Activated B cell treated with CpG ODN at 0.5 μM for 24 hours (primary cell): ENCODE measurements around the gene ARHGDIG. TPM values are rescaled to one million over a fixed set of nuclear protein-coding genes. Genes with fewer than 3 reads are reported as not detected.

Experiments used
- ATAC-seq: fragments of 200-7000 bp; cut with Tn5 transposase; one replicate; pipeline ENCODE4 v1.10.0; 2021; ENCODE audit warnings: low read depth, mild to moderate bottlenecking, moderate library complexity
- CTCF ChIA-PET: fragments of 350-600 bp; sonication (Branson Sonifier 250); formaldehyde crosslinking; loops from one replicate; lab custom pipeline; 2021; ENCODE audit warnings: antibody characterized with exemption; lab: Charles Lee
- POLR2A ChIA-PET: fragments of 350-600 bp; sonication (Branson Sonifier 250); formaldehyde crosslinking; loops from one replicate; lab custom pipeline; 2021; ENCODE audit warnings: antibody characterized with exemption; lab: Charles Lee
- DNase-seq: peaks from one replicate; pipeline ENCODE4 v3.0.0; 2022
- H3K27ac Mint-ChIP-seq: one replicate; pipeline ENCODE4 v1.8.0; 2020; ENCODE audit warnings: mixed read lengths
- H3K27me3 Mint-ChIP-seq: one replicate; pipeline ENCODE4 v1.8.0; 2021; ENCODE audit warnings: mixed read lengths
- H3K36me3 Mint-ChIP-seq: one replicate; pipeline ENCODE4 v1.8.0; 2021; ENCODE audit warnings: low read depth, mixed read lengths
- H3K4me1 Mint-ChIP-seq: one replicate; pipeline ENCODE4 v1.8.0; 2021; ENCODE audit warnings: mixed read lengths
- H3K4me3 Mint-ChIP-seq: one replicate; pipeline ENCODE4 v1.8.0; 2020; ENCODE audit warnings: mild to moderate bottlenecking, mixed read lengths
- H3K9me3 Mint-ChIP-seq: one replicate; pipeline ENCODE4 v1.8.0; 2020; ENCODE audit warnings: mixed read lengths
- intact Hi-C: fragments of 100-400 bp; cut with micrococcal nuclease; formaldehyde crosslinking; loops from one replicate; pipeline ENCODE4 v1.15.1; 2024
- total RNA-seq: library from RNA; stranded (reverse); gene quantifications from 2 replicates; pipeline ENCODE4 v1.2.3, GENCODE V29; 2022
- TF ChIP-seq, protein P1 (sequence below): fragments of 200-600 bp; IDR thresholded peaks from one replicate; pipeline ENCODE4 v1.8.0; 2022; ENCODE audit warnings: antibody characterized with exemption, mild to moderate bottlenecking

ARHGDIG gene
- total RNA-seq, 1 donor from 2014 or later: not detected

DNA sequence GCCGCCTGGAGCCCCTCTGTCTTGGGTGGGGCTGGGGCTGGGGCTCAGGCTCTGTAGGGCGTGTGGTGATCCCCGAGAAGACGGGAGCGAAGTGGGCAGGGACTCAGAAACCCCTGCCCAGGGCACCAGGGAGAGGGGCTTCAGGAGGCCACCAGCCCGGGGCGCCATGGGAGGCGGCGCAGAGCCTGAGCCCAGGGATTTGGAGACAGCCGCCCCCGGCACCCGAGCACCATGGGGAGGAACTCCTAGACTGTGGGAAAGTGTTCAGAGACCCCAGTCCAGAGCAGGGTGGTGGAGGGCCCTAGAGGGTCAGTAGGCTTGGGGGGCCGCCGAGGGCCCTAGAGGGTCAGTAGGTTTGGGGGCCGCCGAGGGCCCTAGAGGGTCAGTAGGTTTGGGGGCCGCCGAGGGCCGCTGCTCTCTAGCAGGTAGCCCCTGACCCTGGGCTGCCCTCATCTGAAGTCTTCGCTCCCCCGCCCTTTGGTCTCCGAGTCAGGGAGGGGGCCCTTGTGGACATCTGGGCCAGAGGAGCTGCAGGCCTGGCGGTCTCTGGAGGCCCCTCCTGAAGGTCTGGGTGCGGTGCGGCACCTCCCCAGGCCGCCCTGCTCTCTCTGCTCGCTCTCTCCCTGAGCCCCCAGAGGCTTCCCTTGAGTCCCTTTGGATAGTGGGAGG is 734 bp downstream of the ARHGDIG start:
- H3K36me3 Mint-ChIP-seq: no peaks in the 10 kb centered on the region
- POLR2A ChIA-PET: no interaction called here
- TF ChIP-seq, protein P1, sequence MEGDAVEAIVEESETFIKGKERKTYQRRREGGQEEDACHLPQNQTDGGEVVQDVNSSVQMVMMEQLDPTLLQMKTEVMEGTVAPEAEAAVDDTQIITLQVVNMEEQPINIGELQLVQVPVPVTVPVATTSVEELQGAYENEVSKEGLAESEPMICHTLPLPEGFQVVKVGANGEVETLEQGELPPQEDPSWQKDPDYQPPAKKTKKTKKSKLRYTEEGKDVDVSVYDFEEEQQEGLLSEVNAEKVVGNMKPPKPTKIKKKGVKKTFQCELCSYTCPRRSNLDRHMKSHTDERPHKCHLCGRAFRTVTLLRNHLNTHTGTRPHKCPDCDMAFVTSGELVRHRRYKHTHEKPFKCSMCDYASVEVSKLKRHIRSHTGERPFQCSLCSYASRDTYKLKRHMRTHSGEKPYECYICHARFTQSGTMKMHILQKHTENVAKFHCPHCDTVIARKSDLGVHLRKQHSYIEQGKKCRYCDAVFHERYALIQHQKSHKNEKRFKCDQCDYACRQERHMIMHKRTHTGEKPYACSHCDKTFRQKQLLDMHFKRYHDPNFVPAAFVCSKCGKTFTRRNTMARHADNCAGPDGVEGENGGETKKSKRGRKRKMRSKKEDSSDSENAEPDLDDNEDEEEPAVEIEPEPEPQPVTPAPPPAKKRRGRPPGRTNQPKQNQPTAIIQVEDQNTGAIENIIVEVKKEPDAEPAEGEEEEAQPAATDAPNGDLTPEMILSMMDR: no peak
- CTCF ChIA-PET: no interaction called here
- DNase-seq (no peak), ATAC-seq (no peak)
- H3K4me1 Mint-ChIP-seq: peaks cover 3% of the 10 kb centered on the region
- H3K4me3 Mint-ChIP-seq: no peak overlapping the region
- intact Hi-C loops: no loop called here
- peaks cover 13% of the 10 kb centered on the region for H3K27me3 Mint-ChIP-seq
- no peaks in the 10 kb centered on the region for H3K9me3 Mint-ChIP-seq
- H3K27ac Mint-ChIP-seq: no peak overlapping the region

DNA sequence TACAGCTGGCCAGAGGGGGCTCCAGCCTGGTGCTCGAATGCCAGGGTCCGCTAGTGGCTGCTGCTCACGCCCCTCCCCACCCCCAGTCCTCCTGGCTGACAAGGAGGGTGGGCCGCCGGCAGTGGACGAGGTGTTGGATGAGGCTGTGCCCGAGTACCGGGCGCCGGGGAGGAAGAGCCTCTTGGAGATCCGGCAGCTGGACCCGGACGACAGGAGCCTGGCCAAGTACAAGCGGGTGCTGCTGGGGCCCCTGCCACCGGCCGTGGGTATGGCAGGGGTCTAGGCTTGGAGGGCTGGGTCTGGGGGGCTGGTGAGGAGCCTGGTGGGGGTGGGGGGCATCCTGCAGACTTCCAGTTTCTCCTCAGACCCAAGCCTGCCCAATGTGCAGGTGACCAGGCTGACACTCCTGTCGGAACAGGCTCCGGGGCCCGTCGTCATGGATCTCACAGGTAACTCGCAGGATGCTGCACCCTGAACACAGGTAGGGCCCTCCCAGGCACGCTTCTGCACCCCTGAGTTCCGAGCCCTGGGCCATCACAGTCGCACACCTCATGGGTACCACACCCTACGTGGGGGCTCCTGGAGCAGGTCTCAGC is 1.4 kb downstream of the ARHGDIG start:
- no peaks in the 10 kb centered on the region for H3K4me1 Mint-ChIP-seq
- H3K4me3 Mint-ChIP-seq: no peak overlapping the region
- H3K27me3 Mint-ChIP-seq: peaks cover 11% of the 10 kb centered on the region
- CTCF ChIA-PET: no interaction called here
- H3K9me3 Mint-ChIP-seq: no peaks in the 10 kb centered on the region
- H3K27ac Mint-ChIP-seq: no peak overlapping the region
- intact Hi-C loops: no loop called here
- TF ChIP-seq, protein P1: no peak
- POLR2A ChIA-PET: no interaction called here
- ATAC-seq (no peak), DNase-seq (no peak)
- peaks cover 4% of the 10 kb centered on the region for H3K36me3 Mint-ChIP-seq

DNA sequence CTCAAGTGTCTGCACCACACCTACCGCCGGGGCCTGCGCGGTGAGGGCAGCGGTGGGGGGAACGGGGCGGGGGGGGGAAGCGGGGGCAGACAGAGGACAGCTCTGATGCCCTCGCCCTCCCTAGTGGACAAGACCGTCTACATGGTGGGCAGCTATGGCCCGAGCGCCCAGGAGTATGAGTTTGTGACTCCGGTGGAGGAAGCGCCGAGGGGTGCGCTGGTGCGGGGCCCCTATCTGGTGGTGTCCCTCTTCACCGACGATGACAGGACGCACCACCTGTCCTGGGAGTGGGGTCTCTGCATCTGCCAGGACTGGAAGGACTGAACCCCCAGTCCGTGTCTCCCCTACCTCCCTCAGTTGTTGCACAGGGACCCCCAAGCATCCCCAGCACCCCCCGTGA is 2.1 kb downstream of the ARHGDIG start:
- Mint-ChIP-seq H3K4me3 (no peak overlapping the region), H3K4me1 (no peaks in the 10 kb centered on the region), H3K27ac (no peak overlapping the region), H3K27me3 (peaks cover 8% of the 10 kb centered on the region), H3K36me3 (peaks cover 9% of the 10 kb centered on the region), H3K9me3 (no peaks in the 10 kb centered on the region)
- TF ChIP-seq, protein P1: no peak
- intact Hi-C loops: no loop called here
- ATAC-seq: no peak
- ChIA-PET POLR2A (no interaction called here), CTCF (no interaction called here)
- no peak for DNase-seq

DNA sequence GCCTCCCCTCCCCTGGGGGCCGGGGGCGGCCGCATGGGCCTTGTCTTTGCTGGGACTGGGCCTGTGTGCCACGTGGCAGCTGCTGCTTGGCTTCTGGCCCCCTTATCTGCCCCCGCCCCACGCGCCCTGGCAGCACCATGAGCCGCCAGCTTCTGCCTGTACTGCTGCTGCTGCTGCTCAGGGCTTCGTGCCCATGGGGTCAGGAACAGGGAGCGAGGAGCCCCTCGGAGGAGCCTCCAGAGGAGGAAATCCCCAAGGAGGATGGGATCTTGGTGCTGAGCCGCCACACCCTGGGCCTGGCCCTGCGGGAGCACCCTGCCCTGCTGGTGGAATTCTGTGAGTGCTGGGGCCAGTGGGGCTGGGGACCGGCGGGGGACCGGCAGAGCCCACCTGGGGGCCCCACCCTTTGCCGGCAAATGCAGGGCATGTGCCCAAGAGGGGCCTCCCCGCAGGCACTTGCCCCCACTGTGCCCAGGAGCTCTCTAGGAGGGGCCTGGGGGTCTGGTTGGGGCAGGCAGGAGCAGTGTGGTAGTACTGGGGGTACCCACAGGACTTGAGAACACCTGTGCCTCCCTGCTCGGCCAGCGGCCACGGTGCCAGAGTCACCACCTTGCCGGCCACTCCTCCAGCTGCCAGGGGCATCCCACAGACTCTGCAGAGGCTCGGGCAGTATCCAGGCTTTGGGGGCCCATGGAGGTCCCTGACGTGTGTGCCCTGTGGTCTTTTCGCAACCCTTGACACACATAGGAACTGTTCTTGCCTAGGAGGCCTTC is 2.8 kb downstream of the ARHGDIG start, which contains the start of gene PDIA2:
PDIA2 (plus strand) TSS at position 132 of the 773 bp plus-strand sequence; CDS start at position 138, 6 bp downstream.
- Mint-ChIP-seq H3K27ac (no peak within 1 kb of the TSS), H3K36me3 (peaks cover 15% of the 10 kb centered on the region), H3K4me1 (no peaks in the 10 kb centered on the region), H3K9me3 (no peaks in the 10 kb centered on the region), H3K4me3 (no peak within 1 kb of the TSS), H3K27me3 (peaks cover 8% of the 10 kb centered on the region)
- ChIA-PET CTCF (no interaction called here), POLR2A (no interaction called here)
- TF ChIP-seq, protein P1: no peak
- intact Hi-C loops: no loop called here
- ATAC-seq: no peak
- no peak for DNase-seq
